Smooth muscle cell (in vitro differentiated cells): ENCODE measurements around the gene HPGDS. TPM values are rescaled to one million over a fixed set of nuclear protein-coding genes. Genes with fewer than 3 reads are reported as not detected.
"Not testable (repeated sequence)": the region's sequence is repeated elsewhere in the genome, so short reads cannot be mapped to it uniquely, and the experiment has no call there.

Experiments
- DNase-seq: peaks from one replicate; lab custom pipeline; 2025; ENCODE audit not compliant: unreplicated experiment; lab: John Stamatoyannopoulos, UW
- H2AFZ ChIP-seq: fragments of 200-600 bp; sonication (generic); 2 replicates; pipeline ENCODE4 v1.6.0; 2016; ENCODE audit warnings: antibody characterized with exemption, low read depth, mild to moderate bottlenecking
- H3F3A ChIP-seq: fragments of 200-600 bp; sonication (generic); 2 replicates; pipeline ENCODE4 v1.6.0; 2017; ENCODE audit warnings: antibody characterized with exemption, low read depth
- H3K27ac ChIP-seq: fragments of 200-600 bp; sonication (generic); 2 replicates; pipeline ENCODE4 v1.5.1; 2016; ENCODE audit warnings: low read depth, mild to moderate bottlenecking
- H3K27me3 ChIP-seq: fragments of 200-600 bp; sonication (generic); 2 replicates; pipeline ENCODE4 v1.6.1; 2016; ENCODE audit warnings: low read depth, mild to moderate bottlenecking
- H3K36me3 ChIP-seq: fragments of 200-600 bp; sonication (generic); 2 replicates; pipeline ENCODE4 v1.5.1; 2016; ENCODE audit warnings: low read depth
- H3K4me1 ChIP-seq: fragments of 200-600 bp; sonication (generic); 2 replicates; pipeline ENCODE4 v1.5.1; 2016; ENCODE audit warnings: low read depth
- H3K4me2 ChIP-seq: fragments of 200-600 bp; sonication (generic); 2 replicates; pipeline ENCODE4 v1.6.0; 2016; ENCODE audit warnings: mild to moderate bottlenecking
- H3K4me3 ChIP-seq: fragments of 200-600 bp; sonication (generic); 2 replicates; pipeline ENCODE4 v1.5.1; 2016; ENCODE audit warnings: mild to moderate bottlenecking
- H3K79me2 ChIP-seq: fragments of 200-600 bp; sonication (generic); 2 replicates; pipeline ENCODE4 v1.6.0; 2016; ENCODE audit warnings: low read depth, mild to moderate bottlenecking
- H3K9ac ChIP-seq: fragments of 200-600 bp; sonication (generic); 2 replicates; pipeline ENCODE4 v1.6.0; 2016; ENCODE audit warnings: low read depth
- H3K9me3 ChIP-seq: fragments of 200-600 bp; sonication (generic); replicated peaks from 2 replicates; pipeline ENCODE4 v1.5.1; 2016; ENCODE audit warnings: low read depth
- H4K20me1 ChIP-seq: fragments of 200-600 bp; sonication (generic); 2 replicates; pipeline ENCODE4 v1.6.0; 2016; ENCODE audit warnings: low read depth
- CTCF ChIP-seq: fragments of 200-600 bp; sonication (generic); IDR thresholded peaks from 2 replicates; pipeline ENCODE4 v1.5.1; 2017; ENCODE audit warnings: borderline replicate concordance, mild to moderate bottlenecking, antibody characterized with exemption; ENCODE audit not compliant: insufficient read depth, poor library complexity, severe bottlenecking
- WGBS: methylation state at CpG from one replicate; pipeline ENCODE4 v1.1.7; 2016; ENCODE audit warnings: low lambda C conversion rate; 5-methylcytosine and 5-hydroxymethylcytosine counted together
- polyA plus RNA-seq: library from polyadenylated mRNA; unstranded; fragments of >200 nt; fragmentation: Nextera tagmentation; extraction: Ambion mirVana; gene quantifications from 2 replicates; pipeline ENCODE4 v1.2.1, GENCODE V29; 2016
- total RNA-seq: library from RNA; depleted of rRNA; stranded (reverse); fragments of >200 nt; gene quantifications from 2 replicates; pipeline ENCODE4 v1.2.3, GENCODE V29; 2014

The HPGDS gene
- total and polyA plus RNA-seq, 2 experiments from 2014 or later: not detected

GRCh38 chr4:94293981-94294380 is 48.7 kb downstream of the HPGDS start:
- not testable (repeated sequence) for H3K4me1 ChIP-seq, H4K20me1 ChIP-seq, H3K27ac ChIP-seq, H3K4me2 ChIP-seq, H3K9me3 ChIP-seq, H3K79me2 ChIP-seq, H3K9ac ChIP-seq, H3K27me3 ChIP-seq, H3F3A ChIP-seq, H2AFZ ChIP-seq, DNase-seq, H3K4me3 ChIP-seq
- peaks cover 11% of the 10 kb centered on the region for H3K36me3 ChIP-seq
- WGBS: 82% methylated on average over 4 of the region's 4 CpGs

GRCh38 chr4:94290245-94290644 is 52.4 kb downstream of the HPGDS start:
- no peak overlapping the region for H3K4me3 ChIP-seq
- H3F3A ChIP-seq: no peaks in the 10 kb centered on the region
- no peaks in the 10 kb centered on the region for H3K4me1 ChIP-seq
- H4K20me1 ChIP-seq: no peaks in the 10 kb centered on the region
- H3K9me3 ChIP-seq: no peaks in the 10 kb centered on the region
- peaks cover 15% of the 10 kb centered on the region for H3K36me3 ChIP-seq
- H3K9ac ChIP-seq: no peak overlapping the region
- no peaks in the 10 kb centered on the region for H3K79me2 ChIP-seq
- no peak for TF ChIP-seq CTCF
- WGBS: 95% methylated on average over 2 of the region's 2 CpGs
- no peaks in the 10 kb centered on the region for H3K27me3 ChIP-seq
- no peak overlapping the region for H3K4me2 ChIP-seq
- H3K27ac ChIP-seq: no peak overlapping the region
- H2AFZ ChIP-seq: no peak overlapping the region
- DNase-seq: no peak

GRCh38 chr4:94285666-94286065 is 57.0 kb downstream of the HPGDS start:
- H3K4me2 ChIP-seq: no peak overlapping the region
- H2AFZ ChIP-seq: no peak overlapping the region
- no peaks in the 10 kb centered on the region for H3K27me3 ChIP-seq
- no peak for DNase-seq
- TF ChIP-seq CTCF: no peak
- no peak overlapping the region for H3K9ac ChIP-seq
- H3K79me2 ChIP-seq: no peaks in the 10 kb centered on the region
- H4K20me1 ChIP-seq: no peaks in the 10 kb centered on the region
- no peaks in the 10 kb centered on the region for H3K4me1 ChIP-seq
- H3K4me3 ChIP-seq: no peak overlapping the region
- no peaks in the 10 kb centered on the region for H3K9me3 ChIP-seq
- H3F3A ChIP-seq: no peaks in the 10 kb centered on the region
- no peak overlapping the region for H3K27ac ChIP-seq
- peaks cover 33% of the 10 kb centered on the region for H3K36me3 ChIP-seq
- WGBS: 90% methylated on average over 4 of the region's 4 CpGs

GRCh38 chr4:94284889-94285288 is 57.7 kb downstream of the HPGDS start:
- no peak overlapping the region for H2AFZ ChIP-seq
- no peak for DNase-seq
- no peaks in the 10 kb centered on the region for H3F3A ChIP-seq
- no peaks in the 10 kb centered on the region for H3K9me3 ChIP-seq
- H3K36me3 ChIP-seq: peaks cover 32% of the 10 kb centered on the region
- no peaks in the 10 kb centered on the region for H3K4me1 ChIP-seq
- no peak overlapping the region for H3K9ac ChIP-seq
- H3K4me3 ChIP-seq: no peak overlapping the region
- H3K79me2 ChIP-seq: no peaks in the 10 kb centered on the region
- WGBS: 100% methylated on average over 1 of the region's 1 CpG
- H3K27ac ChIP-seq: no peak overlapping the region
- no peaks in the 10 kb centered on the region for H3K27me3 ChIP-seq
- H4K20me1 ChIP-seq: no peaks in the 10 kb centered on the region
- H3K4me2 ChIP-seq: no peak overlapping the region
- TF ChIP-seq CTCF: no peak
